T-helper 1 cell treated with Interleukin-12 subunit alpha and Interleukin-12 subunit beta and Interleukin-4 antibody, amounts not matched to agents 30 μg/mL and 1 μg/mL, for 36 hours (primary cell): ENCODE data around the gene LXN.
A peak's percentile ranks its signal among the peaks of the same experiment; 100 is the strongest.
"Not testable (repeated sequence)": the region's sequence is repeated elsewhere in the genome, so short reads cannot be mapped to it uniquely, and the experiment has no call there.

Experiments used
- H3K27ac Mint-ChIP-seq: one replicate; pipeline ENCODE4 v1.8.0; 2021; ENCODE audit warnings: mild to moderate bottlenecking, mixed read lengths
- H3K27me3 Mint-ChIP-seq: one replicate; pipeline ENCODE4 v1.8.0; 2021; ENCODE audit warnings: low read depth, mixed read lengths
- H3K36me3 Mint-ChIP-seq: one replicate; pipeline ENCODE4 v1.8.0; 2021; ENCODE audit warnings: low read depth, mixed read lengths
- H3K4me1 Mint-ChIP-seq: one replicate; pipeline ENCODE4 v1.8.0; 2021; ENCODE audit warnings: low read depth, mixed read lengths
- H3K4me3 Mint-ChIP-seq: one replicate; pipeline ENCODE4 v1.8.0; 2021; ENCODE audit warnings: mild to moderate bottlenecking, moderate library complexity, mixed read lengths
- H3K9me3 Mint-ChIP-seq: one replicate; pipeline ENCODE4 v1.8.0; 2021; ENCODE audit warnings: mixed read lengths

Gene LXN

DNA sequence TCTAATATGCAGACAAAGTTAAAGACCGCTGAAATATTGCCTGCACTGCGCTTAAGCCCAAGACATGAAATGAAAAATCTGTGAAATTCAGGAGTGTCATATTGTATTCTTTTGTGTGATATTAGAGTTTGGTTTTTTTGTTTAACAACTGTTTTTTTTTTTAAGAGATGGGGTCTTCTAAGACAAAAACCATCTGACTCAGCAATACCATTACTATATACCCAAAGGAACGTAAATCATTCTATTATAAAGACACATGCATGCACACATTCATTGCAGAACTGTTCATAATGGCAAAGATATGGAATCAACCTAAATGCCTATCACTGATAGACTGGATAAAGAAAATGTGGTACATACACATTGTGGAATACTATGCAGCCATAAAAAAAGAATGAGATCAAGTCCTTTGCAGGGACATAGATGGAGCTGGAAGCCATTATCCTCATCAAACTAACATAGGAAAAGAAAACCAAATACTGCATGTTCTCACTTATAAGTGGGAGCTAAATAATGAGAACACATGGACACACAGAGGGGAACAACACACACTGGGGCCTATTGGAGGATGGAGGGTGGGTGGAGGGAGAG, 21.5 kb upstream of the LXN start:
- H3K4me3 Mint-ChIP-seq, H3K27ac Mint-ChIP-seq: not testable (repeated sequence)
- H3K36me3 Mint-ChIP-seq: peaks cover 20% of the 10 kb centered on the region

GRCh38 chr3:158685159-158685558, 12.7 kb upstream of the LXN start:
- no peaks in the 10 kb centered on the region for H3K9me3 Mint-ChIP-seq
- H3K4me1 Mint-ChIP-seq: no peaks in the 10 kb centered on the region
- H3K4me3 Mint-ChIP-seq: no peak overlapping the region
- H3K36me3 Mint-ChIP-seq: peaks cover 5% of the 10 kb centered on the region
- no peaks in the 10 kb centered on the region for H3K27me3 Mint-ChIP-seq
- H3K27ac Mint-ChIP-seq: no peak overlapping the region

More for the DNA sequence above, 21.5 kb upstream of the LXN start:
- not testable (repeated sequence) for H3K4me1 Mint-ChIP-seq, H3K9me3 Mint-ChIP-seq, H3K27me3 Mint-ChIP-seq

DNA sequence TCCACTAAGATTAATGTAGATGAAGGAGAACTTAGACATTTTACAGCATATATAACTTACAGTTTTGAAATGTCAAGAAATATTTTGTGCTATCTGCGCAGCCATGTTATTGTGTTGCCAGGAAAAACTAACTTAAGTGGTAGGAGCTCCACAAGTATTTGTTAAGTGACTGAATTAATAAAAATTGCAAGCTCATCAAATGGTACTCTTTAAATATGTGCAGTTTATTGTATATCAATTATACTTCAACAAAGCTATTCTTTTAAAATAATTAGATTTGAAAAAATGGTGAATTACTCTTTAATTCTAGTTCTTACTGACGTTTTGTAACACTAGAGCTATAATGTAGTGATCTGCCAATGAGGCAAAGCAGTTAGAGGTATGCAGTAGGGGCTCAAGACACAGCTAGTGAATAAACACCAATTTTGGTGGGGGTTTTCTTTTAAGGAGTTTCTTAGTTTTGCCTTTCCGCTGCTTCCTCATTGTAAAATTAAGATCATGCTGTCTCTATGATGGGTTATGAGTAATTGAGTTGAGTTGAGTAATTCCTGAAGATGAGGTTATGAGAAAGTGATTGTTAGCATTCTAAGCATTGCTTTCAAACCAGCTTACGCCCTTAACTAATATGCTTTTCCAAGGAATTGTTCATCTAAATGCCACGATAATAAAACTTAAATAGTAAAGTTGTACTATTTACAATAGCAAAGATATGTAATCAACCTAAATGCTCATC, 10.9 kb upstream of the LXN start:
- H3K9me3 Mint-ChIP-seq: no peaks in the 10 kb centered on the region
- H3K4me3 Mint-ChIP-seq: no peak overlapping the region
- H3K36me3 Mint-ChIP-seq: peaks cover 3% of the 10 kb centered on the region
- H3K4me1 Mint-ChIP-seq: no peaks in the 10 kb centered on the region
- H3K27me3 Mint-ChIP-seq: no peaks in the 10 kb centered on the region
- H3K27ac Mint-ChIP-seq: no peak overlapping the region

- Mint-ChIP-seq H3K27me3 (no peaks in the 10 kb centered on the region), H3K36me3 (no peaks in the 10 kb centered on the region)
Measured at GRCh38 chr3:158680861-158681260, 8.4 kb upstream of the LXN start.

DNA sequence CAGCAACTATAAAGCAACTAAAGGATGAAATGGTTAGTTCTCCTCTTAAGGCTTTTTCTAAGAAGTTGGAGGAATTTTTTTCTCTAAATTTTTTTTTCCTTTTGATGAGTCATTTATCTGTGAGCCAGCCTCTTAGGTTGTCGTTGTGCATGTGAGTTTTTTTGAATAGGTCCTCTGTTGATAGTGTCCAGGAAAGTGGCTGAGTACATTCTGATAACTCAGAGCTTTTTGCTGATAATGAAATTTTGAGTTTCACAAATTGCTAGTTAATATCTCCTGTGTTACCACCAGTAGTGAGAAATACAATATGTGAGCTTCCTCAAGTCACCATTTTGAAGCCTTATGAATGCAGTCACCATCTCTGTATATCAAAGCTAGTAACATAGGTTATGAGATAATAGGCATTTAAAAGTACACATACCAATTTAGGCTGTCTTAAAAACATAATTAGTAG, 7.1 kb upstream of the LXN start:
- no peaks in the 10 kb centered on the region for H3K4me1 Mint-ChIP-seq
- no peak overlapping the region for H3K4me3 Mint-ChIP-seq
- H3K9me3 Mint-ChIP-seq: no peaks in the 10 kb centered on the region
- no peak overlapping the region for H3K27ac Mint-ChIP-seq
- H3K36me3 Mint-ChIP-seq: no peaks in the 10 kb centered on the region
- H3K27me3 Mint-ChIP-seq: no peaks in the 10 kb centered on the region

More at GRCh38 chr3:158680861-158681260, 8.4 kb upstream of the LXN start:
- Mint-ChIP-seq H3K9me3 (no peaks in the 10 kb centered on the region), H3K4me1 (no peaks in the 10 kb centered on the region), H3K27ac (no peak overlapping the region), H3K4me3 (no peak overlapping the region)

DNA sequence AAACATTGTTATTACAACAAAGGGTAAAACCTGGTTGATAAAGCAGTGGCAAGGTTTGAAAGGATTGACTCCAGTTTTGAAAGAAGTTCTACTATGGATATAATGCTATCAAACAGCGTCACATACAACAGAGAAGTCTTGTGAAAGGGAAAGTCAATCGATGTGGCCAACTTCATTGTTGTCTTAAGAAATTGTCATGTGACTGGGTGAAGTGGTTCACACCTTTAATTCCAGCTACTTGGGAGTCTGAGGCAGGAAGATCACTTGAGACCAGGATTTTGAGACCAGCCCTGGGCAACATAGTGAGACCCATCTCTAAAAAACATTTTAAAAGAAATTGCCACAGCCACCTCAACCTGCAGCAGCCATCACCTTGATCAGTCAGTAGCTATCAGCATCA, 6.2 kb upstream of the LXN start:
- no peak overlapping the region for H3K27ac Mint-ChIP-seq
- no peaks in the 10 kb centered on the region for H3K9me3 Mint-ChIP-seq
- H3K4me3 Mint-ChIP-seq: no peak overlapping the region
- H3K36me3 Mint-ChIP-seq: no peaks in the 10 kb centered on the region
- no peaks in the 10 kb centered on the region for H3K4me1 Mint-ChIP-seq
- no peaks in the 10 kb centered on the region for H3K27me3 Mint-ChIP-seq

- peaks cover 17% of the 10 kb centered on the region for H3K36me3 Mint-ChIP-seq
- H3K4me1 Mint-ChIP-seq: peaks cover 18% of the 10 kb centered on the region
- peak overlapping the region; percentile 90 for H3K4me3 Mint-ChIP-seq
- no peaks in the 10 kb centered on the region for H3K27me3 Mint-ChIP-seq
- no peaks in the 10 kb centered on the region for H3K9me3 Mint-ChIP-seq
- peak overlapping the region; percentile 90 for H3K27ac Mint-ChIP-seq
Measured at GRCh38 chr3:158671821-158672214, 630 bp downstream of the LXN start.

- Mint-ChIP-seq H3K4me3 (no peak overlapping the region), H3K27ac (no peak overlapping the region), H3K4me1 (peaks cover 21% of the 10 kb centered on the region), H3K9me3 (no peaks in the 10 kb centered on the region), H3K27me3 (no peaks in the 10 kb centered on the region), H3K36me3 (peaks cover 30% of the 10 kb centered on the region)
Measured at GRCh38 chr3:158668506-158668905, 3.9 kb downstream of the LXN start.

DNA sequence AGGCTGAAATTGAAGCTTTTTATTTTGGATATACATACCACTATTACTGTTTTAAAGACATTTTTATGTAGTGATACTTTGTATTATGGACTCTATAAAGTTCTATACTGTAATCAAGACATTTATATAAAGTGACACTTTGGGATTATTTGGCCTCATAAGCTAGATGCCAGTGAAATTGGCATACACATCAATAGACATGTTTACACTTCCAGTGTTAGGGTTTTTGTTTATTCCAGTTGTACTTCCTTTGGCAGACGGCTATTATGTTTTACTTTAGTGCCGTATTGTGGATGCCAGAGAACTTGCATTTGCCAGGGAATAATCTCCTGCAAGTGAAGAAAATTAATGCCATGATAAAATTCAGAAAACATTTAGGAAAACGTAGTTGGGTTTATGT, 6.0 kb downstream of the LXN start:
- no peaks in the 10 kb centered on the region for H3K9me3 Mint-ChIP-seq
- no peak overlapping the region for H3K27ac Mint-ChIP-seq
- H3K4me1 Mint-ChIP-seq: peaks cover 10% of the 10 kb centered on the region
- no peaks in the 10 kb centered on the region for H3K27me3 Mint-ChIP-seq
- H3K36me3 Mint-ChIP-seq: peaks cover 31% of the 10 kb centered on the region
- H3K4me3 Mint-ChIP-seq: no peak overlapping the region

DNA sequence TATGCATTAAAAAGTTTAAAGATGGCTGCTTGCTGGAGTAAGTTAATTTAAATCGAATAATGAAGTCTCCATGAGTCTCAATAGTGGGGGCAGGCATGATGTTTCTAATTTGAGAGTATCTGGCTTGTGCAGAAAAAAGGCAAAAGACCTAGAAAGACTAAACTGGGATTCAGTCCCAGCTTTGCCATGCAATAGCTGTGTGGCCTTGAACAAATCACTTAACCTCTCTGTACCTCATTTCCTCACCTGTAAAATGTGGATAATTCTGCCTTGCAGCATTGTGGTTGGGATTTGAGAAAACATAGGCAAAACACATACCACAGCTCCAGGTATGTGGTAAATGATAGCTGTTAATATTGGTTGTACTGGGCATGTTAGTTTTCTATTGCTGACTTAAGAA, 8.6 kb downstream of the LXN start:
- Mint-ChIP-seq H3K4me1 (peaks cover 5% of the 10 kb centered on the region), H3K27ac (no peak overlapping the region), H3K9me3 (no peaks in the 10 kb centered on the region), H3K36me3 (peaks cover 33% of the 10 kb centered on the region), H3K27me3 (no peaks in the 10 kb centered on the region), H3K4me3 (no peak overlapping the region)

- Mint-ChIP-seq H3K27ac (no peak overlapping the region), H3K27me3 (no peaks in the 10 kb centered on the region), H3K36me3 (peaks cover 27% of the 10 kb centered on the region), H3K4me1 (peaks cover 5% of the 10 kb centered on the region), H3K9me3 (no peaks in the 10 kb centered on the region), H3K4me3 (no peak overlapping the region)
Measured at GRCh38 chr3:158663246-158663645, 9.2 kb downstream of the LXN start.

DNA sequence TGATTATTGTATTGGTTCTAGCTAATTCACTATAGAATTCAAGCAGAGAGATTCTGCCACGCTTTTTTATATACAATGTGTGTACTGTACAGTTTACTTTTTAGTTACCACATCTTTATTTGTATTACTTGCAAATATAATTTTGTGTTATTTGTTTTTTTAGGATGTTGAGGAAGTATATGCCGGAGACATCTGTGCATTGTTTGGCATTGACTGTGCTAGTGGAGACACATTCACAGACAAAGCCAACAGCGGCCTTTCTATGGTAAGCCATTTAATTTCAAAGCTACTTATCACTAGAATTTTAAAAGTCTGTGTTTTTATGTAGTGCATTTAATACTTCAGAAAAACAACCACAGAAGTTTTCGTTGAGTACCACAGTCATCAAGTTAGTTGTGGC, 11.7 kb downstream of the LXN start:
- H3K4me1 Mint-ChIP-seq: peaks cover 5% of the 10 kb centered on the region
- H3K36me3 Mint-ChIP-seq: peaks cover 30% of the 10 kb centered on the region
- no peaks in the 10 kb centered on the region for H3K27me3 Mint-ChIP-seq

GRCh38 chr3:158659454-158660237, 12.8 kb downstream of the LXN start:
- no peaks in the 10 kb centered on the region for H3K27me3 Mint-ChIP-seq
- H3K36me3 Mint-ChIP-seq: peaks cover 27% of the 10 kb centered on the region
- H3K4me3 Mint-ChIP-seq: no peak overlapping the region
- no peaks in the 10 kb centered on the region for H3K9me3 Mint-ChIP-seq
- peaks cover 5% of the 10 kb centered on the region for H3K4me1 Mint-ChIP-seq
- H3K27ac Mint-ChIP-seq: no peak overlapping the region

More for the DNA sequence above, 11.7 kb downstream of the LXN start:
- H3K27ac Mint-ChIP-seq: no peak overlapping the region
- H3K9me3 Mint-ChIP-seq: no peaks in the 10 kb centered on the region
- H3K4me3 Mint-ChIP-seq: no peak overlapping the region

GRCh38 chr3:158658889-158659288, 13.6 kb downstream of the LXN start:
- H3K36me3 Mint-ChIP-seq: peaks cover 26% of the 10 kb centered on the region
- H3K27me3 Mint-ChIP-seq: no peaks in the 10 kb centered on the region
- peaks cover 2% of the 10 kb centered on the region for H3K4me1 Mint-ChIP-seq
- no peak overlapping the region for H3K4me3 Mint-ChIP-seq
- no peak overlapping the region for H3K27ac Mint-ChIP-seq
- no peaks in the 10 kb centered on the region for H3K9me3 Mint-ChIP-seq

GRCh38 chr3:158652463-158652862, 20.0 kb downstream of the LXN start:
- Mint-ChIP-seq H3K27ac (no peak overlapping the region), H3K4me1 (peaks cover 6% of the 10 kb centered on the region), H3K9me3 (no peaks in the 10 kb centered on the region), H3K36me3 (peaks cover 34% of the 10 kb centered on the region), H3K4me3 (no peak overlapping the region), H3K27me3 (no peaks in the 10 kb centered on the region)
